Epithelial cell of esophagus (primary cell): Measurements from ENCODE around the gene MYL2.

Experiments used
- DNase-seq: peaks from one replicate; pipeline ENCODE4 v3.0.0; 2010; ENCODE audit warnings: low read depth
- H3K4me3 ChIP-seq: 2 replicates; pipeline ENCODE4 v1.5.1; 2011; ENCODE audit warnings: mild to moderate bottlenecking, low read length, control low read depth
- TF ChIP-seq, protein P1 (sequence below): IDR thresholded peaks from 2 replicates; pipeline ENCODE4 v1.5.1; 2011; ENCODE audit warnings: low read depth, mild to moderate bottlenecking, low read length, control low read depth, inconsistent platforms; ENCODE audit not compliant: insufficient read depth; ENCODE audit errors: missing control alignments

The MYL2 gene

DNA sequence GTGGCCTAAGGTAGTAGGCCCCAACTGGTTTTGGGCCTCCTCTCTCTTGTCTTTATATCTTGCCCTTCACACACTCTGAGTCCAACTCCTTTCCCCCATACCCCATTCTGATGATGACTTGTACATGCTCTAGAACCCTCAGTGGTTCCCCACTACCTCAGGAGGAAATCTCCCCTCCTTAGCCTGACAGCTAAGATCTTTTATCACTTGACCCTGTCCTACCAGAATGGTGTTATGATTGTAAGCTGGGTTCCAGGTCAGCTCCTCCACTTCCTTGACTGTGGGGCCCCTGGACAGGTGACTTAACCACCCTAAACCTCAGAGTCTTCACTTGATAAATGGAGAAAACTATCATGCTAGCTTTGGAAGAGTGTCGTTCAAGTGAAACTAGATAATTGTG, 9.4 kb upstream of the MYL2 start:
- no peak for DNase-seq
- TF ChIP-seq, protein P1, sequence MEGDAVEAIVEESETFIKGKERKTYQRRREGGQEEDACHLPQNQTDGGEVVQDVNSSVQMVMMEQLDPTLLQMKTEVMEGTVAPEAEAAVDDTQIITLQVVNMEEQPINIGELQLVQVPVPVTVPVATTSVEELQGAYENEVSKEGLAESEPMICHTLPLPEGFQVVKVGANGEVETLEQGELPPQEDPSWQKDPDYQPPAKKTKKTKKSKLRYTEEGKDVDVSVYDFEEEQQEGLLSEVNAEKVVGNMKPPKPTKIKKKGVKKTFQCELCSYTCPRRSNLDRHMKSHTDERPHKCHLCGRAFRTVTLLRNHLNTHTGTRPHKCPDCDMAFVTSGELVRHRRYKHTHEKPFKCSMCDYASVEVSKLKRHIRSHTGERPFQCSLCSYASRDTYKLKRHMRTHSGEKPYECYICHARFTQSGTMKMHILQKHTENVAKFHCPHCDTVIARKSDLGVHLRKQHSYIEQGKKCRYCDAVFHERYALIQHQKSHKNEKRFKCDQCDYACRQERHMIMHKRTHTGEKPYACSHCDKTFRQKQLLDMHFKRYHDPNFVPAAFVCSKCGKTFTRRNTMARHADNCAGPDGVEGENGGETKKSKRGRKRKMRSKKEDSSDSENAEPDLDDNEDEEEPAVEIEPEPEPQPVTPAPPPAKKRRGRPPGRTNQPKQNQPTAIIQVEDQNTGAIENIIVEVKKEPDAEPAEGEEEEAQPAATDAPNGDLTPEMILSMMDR, result no peak
- H3K4me3 ChIP-seq, result no peak overlapping the region

DNA sequence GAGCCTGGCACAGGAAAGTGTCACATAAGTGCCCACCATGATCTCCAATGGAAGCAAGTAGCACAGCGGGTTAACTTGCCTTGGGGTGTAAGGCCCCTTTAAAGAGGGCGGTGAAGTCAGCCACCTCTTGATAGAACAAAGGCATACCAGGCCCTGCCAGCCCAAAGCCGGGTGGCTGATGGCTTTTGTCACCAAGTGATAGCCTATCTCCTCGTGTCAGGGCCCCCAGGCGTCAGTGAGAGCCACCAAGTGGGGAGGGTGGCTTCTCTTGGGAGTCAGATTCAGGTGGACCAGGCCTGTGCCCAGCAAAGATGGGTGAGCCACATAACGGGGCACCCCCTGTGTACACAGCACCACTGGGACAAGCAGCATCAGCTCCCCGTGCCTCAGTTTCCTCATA, 8.3 kb upstream of the MYL2 start:
- TF ChIP-seq, protein P1, result no peak
- DNase-seq, result no peak
- H3K4me3 ChIP-seq, result no peak overlapping the region

DNA sequence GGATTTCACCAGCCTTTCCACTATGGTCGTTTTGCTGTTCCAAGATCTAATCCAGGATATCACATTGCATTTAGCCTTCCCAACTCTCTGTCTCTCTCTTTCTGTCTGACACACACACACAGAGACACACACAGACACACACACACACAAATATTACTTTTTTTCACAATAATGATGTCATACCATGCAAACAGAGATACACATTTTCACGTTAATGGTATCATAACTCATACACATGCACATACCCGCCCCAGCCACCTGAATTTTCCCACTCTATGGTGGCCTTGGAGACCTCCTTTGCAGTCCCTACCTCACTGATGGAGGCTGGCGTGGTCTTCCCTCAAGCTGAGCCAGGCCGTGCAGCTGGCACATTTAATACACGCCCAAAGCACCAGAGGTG, 7.2 kb upstream of the MYL2 start:
- TF ChIP-seq, protein P1, result no peak
- no peak for DNase-seq
- H3K4me3 ChIP-seq, result no peak overlapping the region

DNA sequence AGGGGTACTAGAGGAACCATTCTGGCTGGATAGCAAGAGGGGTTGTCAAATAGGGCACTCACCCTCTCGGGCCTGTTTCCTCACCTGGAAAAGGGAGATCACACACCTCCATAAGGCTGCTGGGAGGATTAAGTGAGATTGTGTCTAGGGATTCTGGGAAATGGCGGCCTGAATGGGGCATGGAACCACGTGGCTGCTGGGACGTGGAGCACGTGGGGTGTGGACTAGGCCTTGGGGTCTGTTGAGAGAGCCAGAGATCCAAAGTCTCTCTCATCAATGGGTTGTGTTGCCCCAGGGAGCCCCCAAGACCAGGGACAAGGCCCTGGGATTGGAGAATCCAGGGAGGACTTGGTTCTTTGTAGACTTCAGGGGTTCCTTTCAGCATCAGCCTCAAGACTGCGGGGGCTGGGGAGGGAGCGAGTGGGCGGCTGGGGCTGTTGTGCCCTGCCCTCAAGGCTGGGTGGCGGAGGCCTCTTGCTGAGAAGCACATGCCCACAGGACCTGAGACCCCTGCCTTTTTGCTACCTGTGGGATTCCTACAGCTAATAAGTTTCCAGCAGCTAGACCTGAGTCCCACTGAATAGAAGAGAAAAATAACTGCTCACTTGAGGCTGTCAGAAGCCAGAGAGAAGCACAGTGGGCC, 3.4 kb upstream of the MYL2 start:
- no peak for DNase-seq
- no peak overlapping the region for H3K4me3 ChIP-seq
- TF ChIP-seq, protein P1, result no peak

DNA sequence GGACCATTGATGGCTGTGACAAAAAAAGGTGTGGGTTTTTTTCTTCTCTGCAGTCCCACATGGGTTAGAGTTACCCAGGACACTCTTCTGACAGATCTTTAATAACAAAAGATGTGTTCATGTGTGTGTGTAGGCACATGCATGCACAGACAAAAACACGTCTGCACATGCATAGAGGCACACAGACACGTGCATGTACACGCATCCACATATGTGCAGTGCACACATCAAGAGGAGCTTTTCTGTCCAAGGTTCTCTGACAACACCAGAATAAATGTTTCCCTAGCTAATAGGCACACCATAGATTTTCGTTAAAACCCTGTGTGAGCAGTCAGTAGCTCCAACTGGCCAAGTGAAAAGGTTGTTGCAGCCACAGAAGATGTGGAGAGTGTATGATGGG, 2.8 kb upstream of the MYL2 start:
- DNase-seq, result no peak
- TF ChIP-seq, protein P1, result no peak
- no peak overlapping the region for H3K4me3 ChIP-seq

DNA sequence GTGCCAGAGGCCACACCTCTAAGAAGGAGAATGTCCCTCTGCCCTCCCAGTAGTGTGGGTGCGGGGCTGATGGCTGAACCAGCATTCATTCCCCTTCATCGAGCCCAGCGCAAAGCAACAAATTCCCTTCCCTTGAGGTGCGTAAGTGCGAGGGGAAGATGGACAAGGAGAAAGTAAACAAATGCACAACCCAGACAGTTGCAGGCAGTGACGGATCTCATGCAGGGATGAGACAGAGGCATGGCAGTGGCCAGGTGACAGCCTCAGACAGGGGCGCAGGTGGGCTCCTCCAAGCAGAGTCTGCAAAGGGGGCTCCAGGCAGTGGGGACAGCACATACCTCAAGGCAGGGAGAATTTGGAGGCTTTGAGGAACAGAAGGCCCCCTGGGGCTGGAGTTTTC, 2.3 kb upstream of the MYL2 start:
- no peak for DNase-seq
- TF ChIP-seq, protein P1, result no peak
- no peak overlapping the region for H3K4me3 ChIP-seq

DNA sequence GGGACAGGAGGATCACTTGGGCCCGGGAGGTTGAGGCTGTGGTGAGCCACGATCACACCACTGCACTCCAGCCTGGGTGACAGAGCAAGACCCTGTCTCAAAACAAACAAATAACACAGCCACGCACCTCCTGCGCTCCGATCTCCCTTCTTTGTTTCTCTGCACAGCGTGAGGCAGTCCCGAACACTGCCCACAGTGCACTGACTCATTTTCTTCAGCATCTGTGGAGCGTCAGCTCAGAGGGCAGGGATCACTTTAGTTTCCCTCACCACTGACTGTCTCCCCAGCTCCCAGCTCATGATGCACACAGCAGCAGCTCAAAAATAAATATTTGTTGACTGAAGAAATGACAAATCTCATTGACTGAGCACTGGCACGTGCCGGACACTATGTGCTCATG, 883 bp upstream of the MYL2 start:
- H3K4me3 ChIP-seq, result no peak overlapping the region
- peak; percentile 70 for DNase-seq
- TF ChIP-seq, protein P1, result no peak
